HL-60 (cell line): Measurements from ENCODE around the gene DDTL.

Experiments
- DNase-seq, 2 experiments: peaks; one replicate each; pipeline ENCODE4 v3.0.0-alpha.2; 2010 to 2020; ENCODE audit warnings: low read depth in 1 of 2, low spot score in 1 of 2
- H3K27ac ChIP-seq: fragments of 250-450 bp; sonication (Bioruptor Pico); replicated peaks from 2 replicates; pipeline ENCODE4 v1.5.1; 2020; ENCODE audit warnings: mild to moderate bottlenecking, moderate library complexity
- H3K27me3 ChIP-seq: fragments of 250-450 bp; sonication (Bioruptor Pico); 2 replicates; pipeline ENCODE4 v1.5.1; 2021; ENCODE audit warnings: mild to moderate bottlenecking, moderate library complexity; ENCODE audit not compliant: insufficient read depth, poor library complexity, severe bottlenecking
- H3K4me3 ChIP-seq: replicated peaks from 2 replicates; pipeline ENCODE4 v1.5.1; 2011; ENCODE audit warnings: mild to moderate bottlenecking, control low read depth, low read length; ENCODE audit not compliant: insufficient read depth
- GABPA ChIP-seq: IDR thresholded peaks from 2 replicates; pipeline ENCODE4 v1.6.1; 2012; ENCODE audit warnings: low read depth
- POLR2AphosphoS5 ChIP-seq: IDR thresholded peaks from 2 replicates; pipeline ENCODE4 v1.6.1; 2012; ENCODE audit warnings: low read depth
- REST ChIP-seq: IDR thresholded peaks from 2 replicates; pipeline ENCODE4 v1.6.1; 2012; ENCODE audit warnings: low read depth; ENCODE audit not compliant: insufficient replicate concordance
- SPI1 ChIP-seq: IDR thresholded peaks from 2 replicates; pipeline ENCODE4 v1.6.1; 2012; ENCODE audit warnings: low read depth, mild to moderate bottlenecking, borderline replicate concordance
- TF ChIP-seq, protein P1 (sequence below): IDR thresholded peaks from one replicate; pipeline ENCODE4 v1.5.1; 2011; ENCODE audit warnings: low read length, control low read depth, inconsistent platforms; ENCODE audit not compliant: insufficient read depth

DDTL gene

GRCh38 chr22:24009227-24010017, 42.7 kb downstream of the DDTL start:
- TF ChIP-seq GABPA (no peak), POLR2AphosphoS5 (no peak), SPI1 (no peak), REST (no peak)
- TF ChIP-seq, protein P1, sequence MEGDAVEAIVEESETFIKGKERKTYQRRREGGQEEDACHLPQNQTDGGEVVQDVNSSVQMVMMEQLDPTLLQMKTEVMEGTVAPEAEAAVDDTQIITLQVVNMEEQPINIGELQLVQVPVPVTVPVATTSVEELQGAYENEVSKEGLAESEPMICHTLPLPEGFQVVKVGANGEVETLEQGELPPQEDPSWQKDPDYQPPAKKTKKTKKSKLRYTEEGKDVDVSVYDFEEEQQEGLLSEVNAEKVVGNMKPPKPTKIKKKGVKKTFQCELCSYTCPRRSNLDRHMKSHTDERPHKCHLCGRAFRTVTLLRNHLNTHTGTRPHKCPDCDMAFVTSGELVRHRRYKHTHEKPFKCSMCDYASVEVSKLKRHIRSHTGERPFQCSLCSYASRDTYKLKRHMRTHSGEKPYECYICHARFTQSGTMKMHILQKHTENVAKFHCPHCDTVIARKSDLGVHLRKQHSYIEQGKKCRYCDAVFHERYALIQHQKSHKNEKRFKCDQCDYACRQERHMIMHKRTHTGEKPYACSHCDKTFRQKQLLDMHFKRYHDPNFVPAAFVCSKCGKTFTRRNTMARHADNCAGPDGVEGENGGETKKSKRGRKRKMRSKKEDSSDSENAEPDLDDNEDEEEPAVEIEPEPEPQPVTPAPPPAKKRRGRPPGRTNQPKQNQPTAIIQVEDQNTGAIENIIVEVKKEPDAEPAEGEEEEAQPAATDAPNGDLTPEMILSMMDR: no peak
- no peak overlapping the region for H3K27ac ChIP-seq
- no peaks in the 10 kb centered on the region for H3K27me3 ChIP-seq
- DNase-seq: no peak
- no peak overlapping the region for H3K4me3 ChIP-seq

GRCh38 chr22:24010018-24010391, 43.3 kb downstream of the DDTL start:
- no peak for TF ChIP-seq REST
- no peak for TF ChIP-seq POLR2AphosphoS5
- TF ChIP-seq, protein P1: no peak
- TF ChIP-seq GABPA: no peak
- no peak for TF ChIP-seq SPI1
- no peak for DNase-seq
- no peak overlapping the region for H3K27ac ChIP-seq
- H3K4me3 ChIP-seq: no peak overlapping the region
- no peaks in the 10 kb centered on the region for H3K27me3 ChIP-seq

- no peak for DNase-seq
- Histone ChIP-seq H3K27me3 (no peaks in the 10 kb centered on the region), H3K27ac (peak overlapping the region; percentile 85), H3K4me3 (peak overlapping the region; percentile 91)
- TF ChIP-seq, protein P1: no peak
- TF ChIP-seq REST: no peak
- no peak for TF ChIP-seq GABPA
- no peak for TF ChIP-seq SPI1
- no peak for TF ChIP-seq POLR2AphosphoS5
Measured at GRCh38 chr22:24011735-24012068, 45.0 kb downstream of the DDTL start.
